Stimulated activated CD8-positive, alpha-beta memory T cell treated with anti-CD3 and anti-CD28 coated beads, Interleukin-15, amount 100 ng/mL, for 48 hours (primary cell): ENCODE data around the gene ZNF672.

Experiments used
- DNase-seq, 2 donors: peaks; one replicate each; pipeline ENCODE4 v3.0.0-alpha.2; 2020; ENCODE audit warnings: low read depth in 2 of 2

The ZNF672 gene

DNA sequence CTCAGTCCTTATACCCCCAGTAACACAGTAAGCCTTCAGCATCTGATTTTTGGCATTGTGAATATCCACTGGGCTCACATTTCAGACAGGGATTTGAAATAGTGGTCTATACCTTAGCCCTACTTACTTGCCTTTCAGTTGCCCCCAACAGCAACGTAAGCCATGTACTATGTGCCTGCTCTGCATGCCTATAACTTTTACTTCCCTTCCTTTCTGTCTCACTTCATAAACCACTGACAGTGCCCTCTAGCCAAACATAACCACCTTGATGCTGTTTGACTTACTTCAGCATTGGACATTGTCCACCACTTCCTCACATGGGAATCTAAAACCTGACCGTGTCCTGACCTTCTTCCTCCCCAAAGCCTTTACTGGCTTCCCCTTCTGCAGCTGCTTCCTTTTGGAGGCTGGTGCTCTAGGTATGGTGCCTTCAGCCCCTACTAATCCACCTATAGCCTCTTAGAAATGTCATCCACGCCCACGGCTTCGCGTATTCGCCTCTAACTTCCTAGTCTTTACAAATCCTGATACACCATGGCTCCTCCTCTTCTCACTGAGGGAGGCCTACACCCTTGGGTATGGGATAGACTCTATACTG, 3.6 kb upstream of the ZNF672 start:
- no peak for DNase-seq

DNA sequence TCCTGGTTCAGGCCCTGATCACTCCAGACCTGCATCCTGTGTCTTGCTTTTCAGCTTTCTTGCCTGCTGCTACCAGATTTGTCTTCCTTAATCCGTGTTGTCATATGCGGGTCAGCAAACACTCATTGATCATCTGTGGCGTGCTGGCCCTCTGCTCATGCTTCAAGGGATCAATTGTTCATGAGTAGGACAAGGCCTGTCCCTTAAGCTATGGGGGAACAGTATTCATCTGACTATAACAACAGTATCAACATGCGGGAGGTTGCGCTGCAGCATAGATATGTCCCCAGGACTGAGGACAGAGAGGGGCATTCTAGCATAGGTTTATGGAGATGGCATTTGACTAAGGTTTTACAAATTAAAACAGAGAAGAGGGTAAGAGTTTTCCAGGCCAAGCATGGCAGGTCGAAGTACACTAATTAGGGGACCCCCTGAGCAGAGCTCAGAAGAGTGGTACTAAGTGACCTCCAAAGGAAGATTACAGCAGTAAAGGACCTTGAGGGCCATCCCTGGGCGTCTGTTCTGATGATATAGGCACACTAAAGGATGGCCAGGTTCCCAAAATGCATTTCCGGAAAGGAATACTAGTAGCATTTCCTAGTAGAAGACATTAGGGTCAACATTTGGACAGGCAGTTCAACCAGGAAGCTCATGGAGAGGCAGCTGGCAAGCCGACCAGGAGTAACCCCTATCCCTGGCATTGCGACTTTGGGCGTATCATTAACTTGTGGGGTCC, 811 bp upstream of the ZNF672 start:
- DNase-seq: no peak

DNA sequence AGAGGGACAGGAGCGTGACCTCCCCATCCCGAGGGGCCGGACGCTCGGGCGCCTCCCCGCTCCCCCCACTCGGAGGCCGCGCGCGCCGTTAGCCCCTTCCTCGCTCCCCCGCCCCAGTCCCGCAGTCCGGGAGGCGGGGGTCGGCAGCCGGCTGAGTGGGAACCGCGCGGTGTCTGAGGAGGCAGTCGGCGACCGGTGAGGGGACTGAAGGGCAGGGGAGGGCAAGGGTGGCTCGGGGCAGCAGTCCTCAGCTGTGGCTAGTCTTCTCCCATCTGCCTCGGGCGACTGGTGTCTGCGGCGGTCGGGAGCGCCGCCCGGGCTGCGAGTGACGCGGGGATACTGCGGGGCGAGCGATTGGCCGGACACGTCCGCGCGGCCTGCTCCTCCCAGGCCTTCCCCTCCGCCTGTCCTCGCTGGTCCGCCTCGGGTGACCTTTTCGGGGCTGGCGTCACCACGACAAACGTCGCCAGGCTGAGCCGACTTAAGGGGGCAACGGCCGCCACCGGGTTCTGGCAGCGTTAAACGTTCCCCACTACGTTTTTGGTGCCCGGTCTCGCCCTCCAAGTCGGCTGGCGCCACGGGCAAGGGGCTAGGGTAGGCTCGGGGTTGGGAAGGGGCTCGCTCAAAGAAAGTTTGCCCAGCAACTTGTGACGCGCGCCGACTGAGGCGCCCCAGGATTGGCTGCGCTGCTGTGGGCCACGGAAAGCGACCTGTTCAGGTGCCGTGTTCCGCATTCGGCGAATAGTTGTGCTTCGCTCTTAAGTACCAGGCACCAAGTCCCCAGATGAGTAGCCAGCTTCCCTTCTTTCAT, 538 bp downstream of the ZNF672 start:
- DNase-seq: peak; percentile 74 to 75

DNA sequence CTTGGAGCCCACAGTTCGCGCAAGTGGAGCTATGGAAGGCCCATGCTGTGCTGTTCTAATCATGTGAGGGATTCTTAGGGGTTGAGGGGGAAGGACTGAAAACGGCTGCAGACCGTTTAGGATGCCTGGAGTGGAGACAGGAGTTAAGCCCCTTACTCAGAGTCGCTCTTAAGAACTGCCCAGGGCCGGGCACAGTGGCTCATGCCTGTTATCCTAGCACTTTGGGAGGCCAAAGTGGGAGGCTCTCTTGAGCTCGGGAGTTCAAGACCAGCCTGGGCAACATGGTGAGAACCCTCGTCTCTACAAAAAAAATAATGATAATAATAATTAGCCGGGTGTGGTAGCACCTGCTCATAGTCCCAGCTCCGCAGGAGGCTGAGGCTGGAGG, 1.1 kb downstream of the ZNF672 start:
- DNase-seq: no peak

DNA sequence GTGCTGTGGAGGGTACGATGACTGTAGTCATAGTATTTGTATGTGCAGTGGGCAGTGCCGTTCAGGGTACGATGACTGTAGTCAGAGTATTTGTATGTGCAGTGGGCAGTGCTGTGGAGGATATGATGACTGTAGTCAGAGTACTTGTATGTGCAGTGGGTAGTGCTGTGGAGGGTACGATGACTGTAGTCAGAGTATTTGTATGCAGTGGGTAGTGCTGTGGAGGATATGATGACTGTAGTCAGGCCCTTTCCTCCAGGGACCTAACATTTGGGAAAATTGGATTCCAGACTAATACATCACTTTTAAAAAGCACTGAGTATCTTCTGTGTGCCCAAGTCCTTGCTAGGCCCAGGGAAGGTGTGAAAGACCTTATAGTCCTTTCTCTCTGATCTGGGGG, 2.9 kb downstream of the ZNF672 start:
- no peak for DNase-seq

DNA sequence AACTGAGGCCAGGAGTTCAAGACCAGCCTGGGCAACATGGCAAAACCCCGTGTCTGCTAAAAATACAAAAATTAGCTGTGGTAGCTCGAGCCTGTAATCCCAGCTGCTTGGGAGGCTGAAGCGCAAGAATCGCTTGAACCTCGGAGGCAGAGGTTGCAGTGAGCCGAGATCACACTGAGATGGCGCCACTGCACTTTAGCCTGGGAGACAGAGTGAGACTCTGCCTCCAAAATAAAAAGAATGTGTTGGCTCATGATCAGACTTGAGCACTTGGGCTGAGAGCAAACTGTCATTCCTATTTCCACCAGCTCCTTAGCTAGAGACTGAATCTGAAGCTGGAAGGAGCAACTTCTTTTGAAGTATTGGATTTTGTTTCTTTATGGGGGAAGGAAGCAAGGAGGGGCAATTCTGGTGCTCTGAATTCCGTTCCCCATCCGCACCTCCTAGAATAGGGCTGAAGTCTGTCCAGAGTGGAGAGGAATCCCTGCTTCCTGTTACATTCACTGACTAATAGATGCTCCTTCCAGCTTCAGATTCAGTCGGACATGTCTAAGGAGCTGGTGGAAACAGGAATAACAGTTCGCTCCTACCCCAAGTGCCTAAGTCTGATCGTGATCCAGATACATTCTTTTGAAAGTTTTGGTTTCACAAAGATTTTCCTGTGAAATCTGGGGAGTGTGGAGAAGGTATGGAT, 3.8 kb downstream of the ZNF672 start:
- no peak for DNase-seq

DNA sequence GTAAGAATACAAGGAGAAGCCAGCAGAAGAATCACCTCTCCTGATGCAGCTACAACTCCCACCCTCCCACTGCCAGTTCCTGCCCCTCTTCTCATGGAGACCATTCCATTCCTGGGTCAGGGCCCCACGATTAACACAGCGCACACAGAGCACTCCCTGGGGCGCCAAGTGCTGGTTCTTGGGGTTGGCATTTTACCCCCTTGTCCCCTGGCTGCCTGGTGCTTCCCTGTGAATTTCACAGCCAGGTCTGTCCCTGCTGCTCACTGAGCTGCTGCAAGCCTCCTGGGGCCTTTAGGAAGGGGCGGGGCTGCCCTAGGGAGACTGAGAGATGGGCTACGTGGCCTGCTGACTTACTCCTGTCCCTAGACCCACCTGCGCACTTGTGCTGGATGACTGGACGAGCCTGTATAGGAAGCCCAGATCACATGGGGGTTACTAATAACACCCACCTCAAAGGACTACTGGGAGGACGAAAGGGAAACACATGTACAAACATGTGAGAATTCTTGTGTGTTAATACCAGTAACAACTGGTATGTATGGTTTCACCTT, 4.8 kb downstream of the ZNF672 start:
- no peak for DNase-seq

DNA sequence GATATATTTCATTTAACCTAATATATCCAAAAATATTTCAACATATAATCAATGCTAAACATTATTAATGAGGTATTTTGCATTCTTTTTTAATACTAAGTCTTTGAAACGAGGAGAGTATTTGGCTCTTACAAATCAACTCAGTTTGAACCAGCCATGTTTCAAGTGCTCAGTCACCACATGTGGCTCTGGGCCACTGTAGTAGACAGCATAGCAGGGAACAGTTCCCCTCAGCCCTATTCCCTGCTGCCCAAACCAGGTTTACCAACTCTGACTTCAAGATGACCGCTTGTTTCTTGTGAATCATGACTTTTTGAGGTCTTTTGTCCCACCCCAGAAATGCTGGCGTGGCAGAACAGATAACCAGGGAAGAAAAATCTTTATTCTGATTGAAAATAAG, 5.7 kb downstream of the ZNF672 start:
- no peak for DNase-seq

DNA sequence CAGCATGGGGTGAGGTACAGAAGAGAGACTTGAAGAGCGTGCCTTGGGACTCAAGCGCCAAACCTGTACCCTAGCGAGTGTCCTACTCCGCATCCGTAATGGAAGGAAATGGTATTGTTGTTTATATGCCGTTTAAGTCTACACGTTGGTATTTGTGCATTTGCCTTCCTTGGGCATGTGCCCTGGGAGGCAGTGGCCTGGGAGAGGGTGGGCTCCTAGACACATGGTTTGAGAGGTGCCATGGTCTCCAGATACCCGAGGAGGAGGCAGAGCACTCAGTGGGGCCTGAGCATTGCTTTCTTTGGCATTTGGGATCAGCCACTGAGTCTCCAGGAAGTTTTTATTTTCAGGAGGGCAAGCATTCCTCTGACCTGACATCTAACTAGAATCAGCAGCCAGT, 6.5 kb downstream of the ZNF672 start:
- DNase-seq: no peak

DNA sequence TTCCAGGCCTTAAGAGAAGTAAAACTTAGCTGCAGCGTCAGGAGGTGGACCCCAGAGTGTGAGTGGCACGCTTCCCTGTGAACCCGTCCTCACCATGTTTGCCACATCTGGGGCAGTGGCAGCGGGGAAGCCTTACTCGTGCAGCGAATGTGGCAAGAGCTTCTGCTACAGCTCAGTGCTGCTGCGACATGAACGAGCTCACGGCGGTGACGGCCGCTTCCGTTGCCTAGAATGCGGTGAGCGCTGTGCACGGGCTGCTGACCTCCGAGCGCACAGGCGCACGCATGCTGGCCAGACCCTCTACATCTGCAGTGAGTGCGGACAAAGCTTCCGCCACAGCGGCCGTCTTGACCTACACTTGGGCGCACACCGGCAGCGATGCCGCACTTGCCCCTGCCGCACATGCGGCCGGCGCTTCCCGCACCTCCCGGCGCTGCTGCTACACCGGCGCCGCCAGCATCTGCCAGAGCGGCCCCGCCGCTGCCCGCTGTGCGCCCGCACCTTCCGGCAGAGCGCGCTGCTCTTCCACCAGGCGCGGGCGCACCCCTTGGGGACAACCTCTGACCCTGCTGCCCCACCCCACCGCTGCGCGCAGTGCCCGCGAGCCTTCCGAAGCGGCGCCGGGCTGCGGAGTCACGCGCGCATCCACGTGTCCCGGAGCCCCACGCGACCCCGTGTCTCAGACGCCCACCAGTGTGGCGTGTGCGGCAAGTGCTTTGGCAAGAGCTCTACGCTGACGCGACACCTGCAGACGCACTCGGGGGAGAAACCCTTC, 9.3 kb downstream of the ZNF672 start:
- DNase-seq: no peak

DNA sequence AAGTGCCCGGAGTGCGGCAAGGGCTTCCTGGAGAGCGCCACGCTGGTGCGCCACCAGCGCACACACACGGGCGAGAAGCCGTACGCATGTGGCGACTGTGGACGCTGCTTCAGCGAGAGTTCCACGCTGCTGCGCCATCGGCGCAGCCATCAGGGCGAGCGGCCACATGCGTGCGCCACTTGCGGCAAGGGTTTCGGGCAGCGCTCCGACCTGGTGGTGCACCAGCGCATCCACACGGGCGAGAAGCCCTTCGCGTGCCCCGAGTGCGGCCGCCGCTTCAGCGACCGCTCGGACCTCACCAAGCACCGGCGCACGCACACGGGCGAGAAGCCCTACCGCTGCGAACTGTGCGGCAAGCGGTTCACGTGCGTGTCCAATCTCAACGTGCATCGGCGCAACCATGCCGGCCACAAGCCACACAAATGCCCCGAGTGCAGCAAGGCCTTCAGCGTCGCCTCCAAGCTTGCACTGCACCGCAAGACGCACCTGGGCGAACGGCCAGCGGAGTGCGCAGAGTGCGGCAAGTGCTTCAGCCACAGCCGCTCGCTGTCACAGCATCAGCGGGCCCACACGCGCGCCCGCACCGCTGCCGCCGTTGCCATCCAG, 10.0 kb downstream of the ZNF672 start:
- DNase-seq: no peak

DNA sequence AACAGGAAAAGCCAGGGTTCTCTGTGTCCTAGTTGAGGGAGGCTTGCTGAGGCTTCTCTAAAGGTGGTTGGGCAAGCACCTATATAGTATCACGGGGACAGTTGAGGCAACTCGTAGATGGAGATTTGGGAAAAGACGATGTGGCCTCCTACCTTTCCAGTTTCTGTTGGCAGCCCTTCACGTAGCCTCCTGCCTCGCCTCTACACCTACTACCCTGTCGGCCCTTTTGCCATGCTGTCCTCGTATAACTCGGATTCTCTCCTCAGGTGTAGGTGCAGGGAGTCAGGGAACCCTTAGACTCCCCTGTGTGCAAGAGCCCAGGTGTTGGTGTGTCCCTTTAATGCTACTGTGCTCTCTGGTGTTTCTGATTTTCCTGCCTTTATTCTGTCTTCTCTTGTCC, 10.6 kb downstream of the ZNF672 start:
- DNase-seq: no peak

DNA sequence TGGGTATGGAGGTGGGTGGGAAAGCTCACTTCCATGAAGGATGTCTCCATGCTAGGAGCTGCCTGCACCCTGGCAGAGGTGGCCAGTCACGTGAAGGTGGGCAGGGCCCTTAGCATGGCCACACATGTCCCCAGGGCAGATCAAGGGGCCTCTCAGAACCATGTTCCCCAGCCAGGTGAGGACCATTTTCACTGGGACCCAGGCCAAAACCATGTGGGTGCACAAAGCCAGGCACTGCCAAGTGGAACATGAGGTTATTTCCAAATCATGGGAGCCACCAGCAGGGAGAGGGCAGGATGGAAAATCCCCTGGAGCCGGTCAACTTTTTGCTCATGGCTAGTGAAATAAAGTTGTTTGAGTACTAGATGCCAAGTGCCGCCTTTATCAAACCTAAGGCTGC, 11.1 kb downstream of the ZNF672 start:
- no peak for DNase-seq

DNA sequence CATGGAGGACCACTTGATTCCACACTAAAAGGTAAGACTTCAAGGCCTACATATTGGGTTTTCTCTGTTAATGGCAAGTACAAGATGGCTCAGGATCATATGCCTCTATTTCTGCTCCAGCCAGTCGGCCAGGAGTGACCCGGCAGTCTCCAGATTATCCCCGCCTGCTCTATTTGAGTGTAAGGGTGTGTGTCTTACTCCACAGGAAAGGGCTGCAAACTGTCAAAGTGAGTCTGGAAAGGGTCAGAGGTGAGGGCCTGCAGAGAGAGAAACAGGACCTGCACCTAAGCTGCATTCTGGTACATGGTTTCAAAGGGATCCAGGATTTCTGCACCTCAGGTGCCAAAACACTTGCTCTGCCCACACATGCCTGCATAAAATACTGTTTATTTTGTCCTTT, 11.6 kb downstream of the ZNF672 start:
- DNase-seq: no peak

DNA sequence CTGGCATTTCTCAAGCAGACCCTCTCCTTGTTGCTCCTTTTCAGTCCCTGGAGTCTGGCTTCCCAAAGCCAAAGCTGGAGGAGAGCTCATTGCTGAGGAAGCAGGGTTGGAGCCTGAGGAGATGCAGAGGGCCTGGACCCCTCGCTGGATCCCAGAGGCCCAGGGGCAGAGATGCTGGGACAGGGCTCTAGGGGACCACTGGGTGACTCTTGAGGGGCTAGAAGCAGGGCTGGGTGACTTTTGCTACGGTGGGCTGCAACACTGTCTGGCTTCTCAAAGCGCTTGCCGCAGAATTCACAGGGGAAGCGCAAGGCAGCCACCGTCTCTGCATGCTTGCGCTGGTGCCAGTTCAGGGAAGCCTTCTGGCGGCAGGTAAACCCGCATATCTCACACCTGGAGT, 12.1 kb downstream of the ZNF672 start:
- no peak for DNase-seq

DNA sequence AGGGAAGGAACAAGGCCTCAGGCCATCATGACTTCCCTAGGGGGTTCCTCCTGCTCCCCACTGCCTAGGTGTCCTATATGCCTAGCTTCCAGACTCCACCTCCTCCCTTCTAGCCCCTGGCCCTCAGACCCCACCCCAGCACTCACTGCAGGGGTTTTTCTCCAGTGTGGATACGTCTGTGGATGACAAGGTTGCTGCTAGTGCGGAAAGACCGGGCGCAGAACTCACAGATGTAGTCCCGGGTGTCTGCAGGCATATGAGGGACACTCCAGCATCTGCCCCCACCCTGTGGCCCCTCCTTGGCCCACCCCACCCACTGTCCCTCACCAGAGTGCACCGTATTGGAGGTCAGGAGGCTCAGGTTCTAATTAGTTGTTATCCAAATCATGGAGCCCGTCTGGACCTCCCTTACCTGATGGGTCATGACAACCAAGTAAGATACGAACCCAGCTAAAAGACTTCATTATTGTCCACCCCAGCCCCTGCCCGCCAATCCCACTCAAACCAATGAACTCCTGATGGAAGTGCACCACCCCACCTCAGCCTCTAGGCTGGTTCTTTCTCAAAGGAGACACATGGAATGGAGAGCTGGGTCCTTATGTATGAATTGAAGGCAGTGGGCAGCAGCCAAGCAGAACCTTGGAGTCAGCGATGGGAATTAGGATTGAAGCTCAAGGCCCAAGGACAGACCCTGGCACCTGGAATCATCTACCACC, 12.7 kb downstream of the ZNF672 start:
- DNase-seq: no peak

DNA sequence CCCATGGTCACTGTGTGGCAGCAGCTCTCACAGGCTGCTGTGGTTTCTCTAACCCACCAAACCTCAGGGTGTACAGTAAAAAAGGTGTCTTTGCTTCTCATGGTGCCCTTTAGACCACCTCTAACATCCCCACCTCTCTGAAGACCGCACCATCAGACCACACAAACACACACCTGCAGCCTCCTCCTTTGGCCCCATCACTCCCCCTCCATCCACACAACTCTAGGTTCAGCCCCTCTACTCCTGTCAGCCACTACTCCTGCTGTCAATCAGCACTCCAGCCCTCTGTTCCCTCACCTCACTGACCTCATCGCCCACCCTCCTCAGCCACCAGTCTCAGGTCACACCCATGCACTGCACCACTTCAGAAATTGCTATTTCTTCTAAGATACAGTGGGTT, 13.4 kb downstream of the ZNF672 start:
- no peak for DNase-seq

DNA sequence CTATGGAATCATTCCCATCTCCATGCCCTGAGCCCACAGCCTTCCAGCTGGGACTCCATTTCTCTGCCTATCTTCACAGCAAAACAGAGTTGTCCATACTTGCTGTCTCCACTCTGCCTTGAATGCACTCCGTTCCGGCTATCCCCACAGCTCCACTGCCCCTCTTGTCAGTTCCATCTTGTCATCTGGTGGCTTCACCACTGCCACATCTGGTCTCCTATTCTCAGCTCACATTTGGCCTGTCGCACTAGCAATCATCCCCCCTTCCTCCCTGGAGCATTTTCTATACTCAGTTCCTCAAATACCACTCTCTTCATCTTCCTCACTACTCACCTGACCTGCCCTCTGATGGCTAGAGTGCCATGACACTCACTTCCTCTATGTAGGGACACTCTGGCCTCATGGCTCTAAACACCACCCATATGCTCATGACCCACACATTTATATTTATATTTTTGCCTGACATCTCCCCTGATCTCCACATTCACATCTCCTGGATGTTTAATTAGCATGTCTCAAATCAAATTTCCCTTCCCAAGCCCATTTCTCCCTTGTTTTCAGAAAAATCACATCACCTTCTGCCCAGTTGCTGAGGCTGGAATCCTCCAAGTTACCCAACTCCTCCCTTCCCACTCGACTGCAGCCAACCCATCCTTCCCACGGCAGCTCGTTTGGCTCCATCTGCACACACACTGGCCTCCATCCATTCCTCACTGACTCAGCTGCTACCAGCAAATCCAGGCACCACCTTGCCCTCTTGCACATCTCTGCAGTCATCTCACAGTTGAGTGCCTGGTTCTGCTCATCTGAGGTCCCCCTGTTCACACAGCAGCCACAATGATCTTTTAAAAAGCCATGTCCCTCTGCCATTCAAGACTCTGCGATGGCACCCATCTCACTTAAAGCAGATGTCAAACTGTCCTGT, 14.7 kb downstream of the ZNF672 start:
- DNase-seq: no peak
